Body of pancreas (tissue), 4 donors: ENCODE data around the gene CYP11A1.

Source experiments
- POLR2A ChIP-seq, 3 donors: fragments of 450-650 bp; IDR thresholded peaks; one replicate each; pipeline ENCODE4 v1.6.1; 2016; ENCODE audit warnings: antibody characterized with exemption in 3 of 3, mild to moderate bottlenecking in 2 of 3
- TF ChIP-seq, protein P1 (sequence below), 7 experiments: fragments of 450-650 bp in 4 of 7; fragments of 200-600 bp in 3 of 7; sonication (generic) in 3 of 7; IDR thresholded peaks; one replicate each; pipeline ENCODE4 v1.5.1; 2016 to 2019; ENCODE audit warnings: antibody characterized with exemption in 7 of 7

DNA sequence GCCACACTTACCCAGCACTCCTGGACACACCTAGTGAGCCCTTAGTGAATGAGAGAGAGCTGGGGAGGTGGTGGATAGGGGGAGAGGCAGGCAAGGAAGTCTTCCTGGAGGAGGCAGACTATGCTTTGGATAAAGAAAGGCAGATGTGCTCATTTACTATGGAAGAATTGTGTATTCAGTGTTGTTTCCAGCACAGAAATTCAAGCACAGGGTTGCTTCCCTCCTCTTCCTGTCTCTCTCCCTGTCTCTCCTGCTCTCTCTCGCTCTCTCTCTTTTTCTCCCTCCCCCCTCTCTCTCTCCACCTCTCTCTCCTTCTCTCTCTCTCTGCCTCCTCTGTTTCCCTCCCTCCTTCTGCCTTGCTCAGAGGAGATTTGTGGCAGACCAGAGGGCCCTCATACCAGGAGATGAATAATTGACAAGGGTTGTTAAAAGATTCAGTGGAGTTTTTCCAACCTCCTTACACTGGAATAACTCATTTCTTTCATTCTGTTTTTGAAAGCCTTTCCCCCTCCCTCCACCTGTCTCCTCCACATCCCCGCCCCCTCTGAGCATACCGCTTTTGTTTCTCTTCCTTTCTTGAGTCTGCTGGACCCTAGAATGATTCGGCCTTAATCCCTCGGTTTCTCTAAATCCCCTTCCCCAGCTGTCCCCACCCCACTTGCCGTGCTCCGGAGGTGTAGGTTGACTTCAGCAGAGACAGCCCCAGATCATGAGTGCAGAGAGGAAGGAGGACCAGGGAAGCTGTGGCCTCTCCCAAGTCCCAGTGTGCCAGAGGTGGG, 65.7 kb downstream of the CYP11A1 start:
- TF ChIP-seq, protein P1, sequence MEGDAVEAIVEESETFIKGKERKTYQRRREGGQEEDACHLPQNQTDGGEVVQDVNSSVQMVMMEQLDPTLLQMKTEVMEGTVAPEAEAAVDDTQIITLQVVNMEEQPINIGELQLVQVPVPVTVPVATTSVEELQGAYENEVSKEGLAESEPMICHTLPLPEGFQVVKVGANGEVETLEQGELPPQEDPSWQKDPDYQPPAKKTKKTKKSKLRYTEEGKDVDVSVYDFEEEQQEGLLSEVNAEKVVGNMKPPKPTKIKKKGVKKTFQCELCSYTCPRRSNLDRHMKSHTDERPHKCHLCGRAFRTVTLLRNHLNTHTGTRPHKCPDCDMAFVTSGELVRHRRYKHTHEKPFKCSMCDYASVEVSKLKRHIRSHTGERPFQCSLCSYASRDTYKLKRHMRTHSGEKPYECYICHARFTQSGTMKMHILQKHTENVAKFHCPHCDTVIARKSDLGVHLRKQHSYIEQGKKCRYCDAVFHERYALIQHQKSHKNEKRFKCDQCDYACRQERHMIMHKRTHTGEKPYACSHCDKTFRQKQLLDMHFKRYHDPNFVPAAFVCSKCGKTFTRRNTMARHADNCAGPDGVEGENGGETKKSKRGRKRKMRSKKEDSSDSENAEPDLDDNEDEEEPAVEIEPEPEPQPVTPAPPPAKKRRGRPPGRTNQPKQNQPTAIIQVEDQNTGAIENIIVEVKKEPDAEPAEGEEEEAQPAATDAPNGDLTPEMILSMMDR (IDR thresholded peaks at IDR 0.05), result no peak
- no peak for TF ChIP-seq POLR2A (IDR thresholded peaks at IDR 0.05)
